NCI-H82 (cell line): ENCODE data around the gene GRP.
"Not testable (repeated sequence)": the region's sequence is repeated elsewhere in the genome, so short reads cannot be mapped to it uniquely, and the experiment has no call there.

Source experiments
- DNase-seq: peaks from one replicate; lab custom pipeline; 2025; lab: John Stamatoyannopoulos, UW

The GRP gene

GRCh38 chr18:59229191-59229590, 9.2 kb downstream of the GRP start:
- no peak for DNase-seq

- no peak for DNase-seq
Observed at GRCh38 chr18:59229701-59230443, 9.9 kb downstream of the GRP start.

DNA sequence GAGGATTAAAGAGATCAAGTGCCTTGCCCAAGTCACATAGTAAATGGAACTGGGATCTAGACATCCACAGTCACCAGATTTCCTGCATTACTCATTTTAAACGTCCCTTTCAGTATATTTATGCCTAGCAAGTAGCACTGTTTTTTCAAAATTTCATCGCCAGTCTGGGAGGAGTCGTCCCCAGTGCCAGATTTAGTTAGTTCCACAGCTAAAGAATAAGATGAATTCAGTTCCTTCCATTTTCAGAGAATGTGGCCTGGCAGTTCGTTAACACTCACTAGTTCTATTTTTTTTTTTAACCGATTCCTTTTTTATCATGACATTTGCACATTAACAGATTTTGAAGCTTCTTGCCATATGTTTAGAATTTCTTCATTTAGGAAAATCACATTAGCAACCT, 11.2 kb downstream of the GRP start:
- no peak for DNase-seq

GRCh38 chr18:59231877-59232276, 11.9 kb downstream of the GRP start:
- no peak for DNase-seq

DNA sequence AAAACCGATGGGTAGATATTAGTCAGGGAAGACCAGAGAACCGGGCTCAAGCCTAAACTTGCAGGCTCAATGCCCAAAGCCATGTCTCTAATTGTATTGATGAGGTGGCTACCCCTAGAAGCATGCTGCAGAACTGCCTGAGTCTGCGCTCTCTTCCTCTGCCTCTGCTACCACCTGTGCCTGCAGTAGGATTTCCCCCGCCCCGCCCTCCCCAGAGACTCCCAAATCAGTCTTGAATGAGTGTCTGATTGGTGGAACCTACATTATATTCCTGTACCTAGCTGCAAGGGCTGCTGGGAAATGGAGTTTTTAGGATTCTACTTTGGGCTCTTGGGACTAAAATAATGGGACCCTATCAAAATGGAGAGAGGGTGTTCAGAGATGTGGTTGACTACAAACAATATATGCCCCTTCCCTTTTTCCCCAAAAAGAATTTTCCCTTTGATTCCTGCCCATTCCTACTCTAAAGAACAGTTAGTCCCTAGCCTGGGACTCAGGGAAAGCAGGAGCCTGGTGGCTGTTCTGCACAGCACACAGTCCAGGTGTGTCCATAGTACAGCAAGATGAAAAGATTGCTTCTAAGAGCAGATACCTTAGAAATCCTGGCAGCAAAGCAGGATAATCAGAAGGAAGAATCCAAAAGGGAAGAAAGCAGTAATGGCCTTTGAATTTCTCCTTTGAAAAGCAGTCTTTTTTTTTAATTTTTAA, 12.5 kb downstream of the GRP start:
- DNase-seq = peak; percentile 35

DNA sequence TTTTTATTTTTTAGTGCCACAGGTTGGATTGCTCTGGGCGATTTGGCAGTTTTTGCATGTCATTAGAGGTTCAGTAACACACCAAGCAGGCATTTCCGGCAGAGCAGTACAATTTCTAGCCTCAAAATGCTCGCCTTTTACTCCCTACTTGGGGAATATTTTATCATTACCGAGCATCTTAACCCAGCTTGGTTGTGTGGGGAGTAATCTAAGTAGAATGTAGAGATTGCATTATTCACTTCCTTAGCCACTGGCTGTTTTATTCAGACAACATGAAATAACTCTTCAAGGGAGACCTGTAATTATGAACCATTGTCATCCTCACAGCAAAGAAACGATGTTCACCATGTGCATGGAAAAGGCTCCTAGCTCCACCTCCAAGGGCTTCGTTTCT, 13.1 kb downstream of the GRP start:
- no peak for DNase-seq

DNA sequence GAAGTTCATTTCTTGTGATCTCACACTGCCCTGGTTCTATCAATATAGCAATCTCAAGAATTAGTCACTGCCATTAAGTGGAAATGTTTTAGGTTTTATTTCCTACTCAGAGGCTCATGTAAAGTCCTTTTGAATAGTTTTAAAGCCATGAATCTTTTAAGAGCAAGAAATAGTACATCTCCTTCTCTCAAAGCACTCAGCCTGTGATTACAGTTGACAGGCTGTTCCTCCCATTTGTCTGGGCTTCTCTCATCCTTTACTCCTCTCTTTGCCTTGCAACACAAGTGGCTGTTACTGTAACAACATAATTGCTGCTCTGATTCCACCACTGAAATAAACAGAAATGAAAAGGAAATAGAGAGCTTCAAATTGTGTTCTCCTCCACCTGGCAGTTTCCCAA, 18.4 kb downstream of the GRP start:
- DNase-seq = no peak

GRCh38 chr18:59239642-59240041, 19.7 kb downstream of the GRP start:
- no peak for DNase-seq

- no peak for DNase-seq
Observed at GRCh38 chr18:59242906-59243305, 22.9 kb downstream of the GRP start.

DNA sequence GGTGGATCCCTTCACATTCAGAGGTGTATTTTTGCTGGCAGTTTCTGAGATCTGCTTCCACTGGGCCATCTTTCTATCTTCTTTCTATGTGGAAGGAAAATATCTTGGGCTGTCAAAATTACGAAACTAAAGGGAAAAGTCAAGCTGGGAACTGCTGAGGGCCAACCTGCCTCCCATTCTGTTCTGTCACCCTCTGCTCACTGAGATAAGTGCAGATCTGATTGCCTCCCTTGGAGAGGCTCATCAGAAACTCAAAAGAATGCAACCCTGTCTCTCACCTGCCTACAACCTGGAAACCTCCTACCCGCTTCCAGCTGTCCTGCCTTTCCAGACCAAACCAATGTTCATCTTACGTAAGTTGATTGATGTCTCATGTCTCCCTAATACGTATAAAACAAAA, 26.8 kb downstream of the GRP start:
- DNase-seq = no peak

GRCh38 chr18:59249199-59249774, 29.3 kb downstream of the GRP start:
- peak; percentile 86 for DNase-seq

DNA sequence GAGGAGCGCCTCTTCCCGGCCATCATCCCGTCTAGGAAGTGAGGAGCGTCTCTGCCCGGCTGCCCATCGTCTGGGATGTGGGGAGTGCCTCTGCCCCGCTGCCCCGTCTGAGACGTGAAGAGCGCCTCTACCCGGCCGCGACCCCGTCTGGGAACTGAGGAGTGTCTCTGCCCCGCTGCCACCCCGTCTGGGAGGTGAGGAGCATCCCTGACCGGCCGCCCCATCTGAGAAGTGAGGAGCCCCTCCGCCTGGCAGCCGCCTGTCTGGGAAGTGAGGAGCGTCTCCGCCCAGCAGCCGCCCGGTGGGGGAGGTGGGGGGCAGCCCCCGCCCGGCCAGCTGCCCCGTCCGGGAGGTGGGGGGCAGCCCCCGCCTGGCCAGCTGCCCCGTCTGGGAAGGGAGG, 35.5 kb downstream of the GRP start:
- DNase-seq = not testable (repeated sequence)

- DNase-seq = not testable (repeated sequence)
Observed at GRCh38 chr18:59261842-59262241, 41.9 kb downstream of the GRP start.

- DNase-seq = not testable (repeated sequence)
Observed at GRCh38 chr18:59262243-59262642, 42.3 kb downstream of the GRP start.

DNA sequence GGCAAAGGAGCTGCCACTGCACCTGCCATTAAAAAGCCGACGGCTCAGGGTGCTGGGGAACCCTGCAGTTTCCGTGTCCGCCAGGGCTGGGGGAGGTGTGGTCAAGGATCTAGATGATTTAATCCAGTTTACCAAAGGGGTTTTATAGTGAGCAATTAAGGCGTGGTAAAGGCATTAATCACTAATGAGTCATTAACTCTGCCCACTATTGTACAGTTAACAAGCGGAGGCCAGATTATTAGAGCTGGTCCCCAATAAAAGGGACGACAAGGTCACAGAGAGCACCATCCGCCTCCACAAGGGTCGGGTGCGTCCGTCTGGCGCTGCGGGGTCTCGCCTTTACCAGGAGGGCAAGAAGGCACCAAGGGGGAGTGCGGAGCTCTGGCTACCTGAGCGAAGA, 43.7 kb downstream of the GRP start:
- DNase-seq = peak; percentile 58

DNA sequence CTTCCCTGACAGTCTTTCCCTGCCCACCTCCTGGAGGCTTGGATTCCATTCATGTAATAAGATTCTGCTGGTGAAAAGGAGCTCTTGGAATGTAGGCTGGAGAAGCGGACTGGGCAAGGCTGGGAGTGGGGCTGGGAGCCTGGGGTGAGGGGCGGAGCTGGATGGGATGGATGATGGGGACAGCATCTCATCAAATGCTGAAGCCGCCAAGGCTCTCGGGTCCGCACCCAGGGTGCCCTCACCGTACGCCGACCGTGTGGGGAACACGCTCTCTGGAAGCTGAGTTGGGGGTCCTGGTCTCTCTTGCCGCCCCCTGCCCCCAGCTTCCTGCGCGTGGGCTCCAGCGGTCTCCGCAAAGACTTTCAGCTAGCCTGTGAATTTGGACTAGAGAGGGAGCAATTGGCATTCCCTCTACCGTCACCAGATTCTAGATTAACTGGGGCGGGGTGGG, 44.2 kb downstream of the GRP start:
- DNase-seq = peak; percentile 51

DNA sequence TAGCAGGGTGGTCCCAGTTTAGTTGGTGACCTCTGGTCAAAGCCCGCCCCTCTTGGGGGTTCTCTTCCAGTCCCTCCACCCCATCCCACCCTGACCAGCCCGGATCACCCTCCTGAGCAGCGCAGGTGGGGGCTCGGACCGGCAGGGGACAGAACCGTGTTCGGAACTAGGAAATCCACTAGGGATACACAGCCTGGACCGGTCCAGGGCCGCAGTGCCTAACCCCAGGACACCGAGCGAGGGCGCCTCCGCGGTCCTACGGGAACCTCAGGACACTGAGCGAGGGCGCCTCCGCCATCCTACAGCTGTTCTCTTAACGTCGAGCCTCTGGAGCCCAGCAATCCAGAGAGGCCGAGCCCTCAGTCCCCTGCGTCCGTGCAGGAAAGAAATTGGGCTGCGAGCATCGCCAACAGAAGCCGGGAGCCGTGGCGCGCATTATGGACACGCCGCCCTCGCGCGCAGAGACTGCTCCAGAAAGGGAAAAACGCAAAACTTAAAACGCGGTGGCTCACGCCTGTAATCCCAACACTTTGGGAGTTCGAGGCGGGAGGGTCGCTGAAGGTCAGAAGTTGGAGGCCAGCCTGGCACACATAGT, 44.8 kb downstream of the GRP start:
- DNase-seq = peak; percentile 35

GRCh38 chr18:59265246-59265973, 45.5 kb downstream of the GRP start:
- DNase-seq = peak; percentile 78

GRCh38 chr18:59265974-59266369, 46.0 kb downstream of the GRP start:
- DNase-seq = peak; percentile 18

GRCh38 chr18:59266459-59266858, 46.5 kb downstream of the GRP start:
- no peak for DNase-seq

DNA sequence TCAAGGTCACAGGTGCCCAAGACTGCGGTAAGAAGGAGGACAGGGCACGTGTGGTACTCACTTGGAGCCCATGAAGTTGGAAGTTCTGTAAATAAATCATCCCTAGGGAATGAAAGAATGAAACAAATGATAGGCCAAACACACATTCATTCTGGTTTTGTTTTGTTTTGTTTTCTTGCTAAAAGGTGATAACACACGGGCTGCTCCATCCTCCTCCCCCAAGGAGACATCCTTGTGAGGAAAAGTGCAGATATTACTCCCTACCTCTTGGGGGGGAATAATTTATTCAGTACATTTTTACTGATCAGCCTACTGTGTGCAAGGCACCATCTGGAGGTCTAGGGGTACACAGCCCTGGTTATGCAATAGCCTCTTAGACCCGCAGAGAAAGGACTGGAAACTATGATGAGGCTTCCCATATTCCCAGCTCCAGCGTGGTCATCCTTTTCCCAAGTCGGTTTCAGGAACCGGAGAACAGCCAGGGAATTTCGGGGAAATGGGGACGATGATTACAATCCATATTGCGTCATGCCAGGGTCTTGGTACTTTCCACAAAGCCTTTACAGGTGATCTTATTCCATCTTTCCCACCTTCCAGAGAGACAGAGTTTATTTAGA, 47.0 kb downstream of the GRP start:
- no peak for DNase-seq
